B cell (primary cell): Measurements from ENCODE around the gene PDE3B.

Source experiments
- EZH2 ChIP-seq: IDR thresholded peaks from 2 replicates; pipeline ENCODE4 v1.6.1; 2012; ENCODE audit warnings: borderline replicate concordance, low read depth, mild to moderate bottlenecking, moderate library complexity, low read length; ENCODE audit not compliant: insufficient read depth, poor library complexity, severe bottlenecking
- TF ChIP-seq, protein P1 (sequence below): fragments of 200-600 bp; IDR thresholded peaks from one replicate; pipeline ENCODE4 v1.8.0; 2022; ENCODE audit warnings: antibody characterized with exemption, mild to moderate bottlenecking

DNA sequence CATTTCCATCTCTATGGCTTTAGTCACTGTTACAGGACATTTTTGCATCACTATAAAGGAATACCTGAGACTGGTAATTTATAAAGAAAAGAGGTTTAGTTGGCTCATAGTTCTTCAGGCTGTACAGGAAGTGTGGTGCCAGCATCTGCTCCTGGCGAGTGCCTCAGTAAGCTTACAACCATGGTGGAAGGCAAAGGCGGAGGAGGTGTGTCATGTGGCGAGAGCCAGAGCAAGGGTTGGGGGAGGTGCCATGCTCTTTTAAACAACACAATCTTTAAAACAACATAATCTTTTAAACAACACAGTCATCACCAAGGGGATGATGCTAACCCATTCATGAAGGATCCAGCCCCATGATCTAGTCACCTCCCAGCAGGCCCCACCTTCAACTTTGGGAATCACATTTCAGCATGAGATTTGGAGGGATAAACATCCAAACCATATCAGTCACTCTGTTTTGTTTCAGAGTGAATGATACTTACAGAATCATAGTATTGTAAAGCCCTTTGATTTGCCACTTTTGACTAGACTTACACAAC lies 103.3 kb downstream of the PDE3B start:
- TF ChIP-seq, protein P1, sequence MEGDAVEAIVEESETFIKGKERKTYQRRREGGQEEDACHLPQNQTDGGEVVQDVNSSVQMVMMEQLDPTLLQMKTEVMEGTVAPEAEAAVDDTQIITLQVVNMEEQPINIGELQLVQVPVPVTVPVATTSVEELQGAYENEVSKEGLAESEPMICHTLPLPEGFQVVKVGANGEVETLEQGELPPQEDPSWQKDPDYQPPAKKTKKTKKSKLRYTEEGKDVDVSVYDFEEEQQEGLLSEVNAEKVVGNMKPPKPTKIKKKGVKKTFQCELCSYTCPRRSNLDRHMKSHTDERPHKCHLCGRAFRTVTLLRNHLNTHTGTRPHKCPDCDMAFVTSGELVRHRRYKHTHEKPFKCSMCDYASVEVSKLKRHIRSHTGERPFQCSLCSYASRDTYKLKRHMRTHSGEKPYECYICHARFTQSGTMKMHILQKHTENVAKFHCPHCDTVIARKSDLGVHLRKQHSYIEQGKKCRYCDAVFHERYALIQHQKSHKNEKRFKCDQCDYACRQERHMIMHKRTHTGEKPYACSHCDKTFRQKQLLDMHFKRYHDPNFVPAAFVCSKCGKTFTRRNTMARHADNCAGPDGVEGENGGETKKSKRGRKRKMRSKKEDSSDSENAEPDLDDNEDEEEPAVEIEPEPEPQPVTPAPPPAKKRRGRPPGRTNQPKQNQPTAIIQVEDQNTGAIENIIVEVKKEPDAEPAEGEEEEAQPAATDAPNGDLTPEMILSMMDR: no peak
- TF ChIP-seq EZH2: no peak
